Glomerular visceral epithelial cell (primary cell): Measurements from ENCODE around the gene SDC1.

ENCODE experiments used
- DNase-seq: peaks from one replicate; pipeline ENCODE4 v3.0.0-alpha.2; 2016; ENCODE audit errors: extremely low spot score

SDC1 gene

GRCh38 chr2:20184067-20184938, 40.6 kb downstream of the SDC1 start:
- peak; percentile 75 for DNase-seq

- DNase-seq, result no peak
These were observed 41.6 kb downstream of the SDC1 start for GRCh38 chr2:20183373-20183772.

GRCh38 chr2:20182241-20182931, 42.5 kb downstream of the SDC1 start:
- peak; percentile 76 for DNase-seq

DNA sequence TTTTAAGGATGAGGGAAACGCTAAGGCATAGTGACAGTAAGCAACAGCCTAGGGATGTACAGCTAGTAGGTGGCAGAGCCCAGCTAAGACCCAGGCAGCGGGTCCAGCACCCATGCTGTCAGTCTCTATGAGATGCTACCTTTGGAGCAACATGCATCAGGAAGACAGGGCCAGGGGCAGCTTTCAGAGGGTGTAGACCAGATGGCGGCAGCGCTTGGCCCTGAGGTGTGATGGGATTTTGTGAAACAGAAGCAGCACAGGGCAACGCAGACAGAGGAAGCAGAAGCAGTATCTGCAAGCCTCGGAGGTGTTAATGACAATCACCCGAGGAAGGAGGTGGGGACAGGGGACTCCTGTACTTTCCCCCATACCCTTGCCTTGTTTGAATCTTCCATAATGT, 43.2 kb downstream of the SDC1 start:
- DNase-seq, result no peak

DNA sequence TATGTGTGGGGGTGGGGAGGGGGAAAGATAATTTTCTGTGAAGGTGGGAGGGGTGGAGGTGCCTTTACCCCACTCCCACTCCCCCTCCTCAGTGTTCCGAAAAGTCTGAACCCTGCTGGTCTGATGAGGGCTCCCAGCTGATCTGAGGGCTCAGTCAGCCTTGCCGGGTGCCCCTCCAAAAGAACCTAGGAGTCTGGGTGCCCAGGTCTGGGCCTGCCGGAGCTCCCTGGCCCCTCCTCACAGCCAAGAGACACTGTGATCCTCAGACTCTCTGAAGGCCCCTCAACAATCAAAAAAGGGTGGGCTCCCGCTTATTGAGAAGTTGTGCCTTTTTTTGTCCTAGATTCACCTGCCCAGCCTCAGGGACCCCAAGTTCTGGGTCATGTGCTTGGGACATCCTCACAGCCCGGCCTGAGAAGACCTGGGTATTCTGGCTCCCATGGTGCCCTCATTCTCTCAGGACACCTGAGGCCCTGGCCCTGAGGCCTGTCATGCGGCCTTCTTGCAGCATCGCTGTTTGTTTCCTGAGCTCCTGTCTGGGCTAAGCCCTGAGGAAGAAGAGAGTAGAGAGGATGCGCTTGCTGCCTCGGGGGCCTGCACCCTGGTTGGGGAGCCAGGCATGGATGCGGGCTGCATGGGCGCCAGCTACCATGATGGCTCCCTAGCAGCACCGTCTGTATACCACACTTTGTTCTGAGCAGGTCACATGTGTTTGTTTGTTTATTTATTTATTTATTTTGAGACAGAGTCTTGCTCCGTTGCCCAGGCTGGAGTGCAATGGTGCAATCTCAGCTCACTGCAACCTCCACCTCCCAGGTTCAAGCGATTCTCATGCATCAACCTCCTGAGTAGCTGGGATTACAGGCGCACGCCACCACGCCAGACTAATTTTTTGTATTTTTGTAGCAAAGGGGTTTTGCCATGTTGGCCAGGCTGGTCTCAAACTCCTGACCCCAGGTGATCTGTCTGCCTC, 44.0 kb downstream of the SDC1 start:
- no peak for DNase-seq

DNA sequence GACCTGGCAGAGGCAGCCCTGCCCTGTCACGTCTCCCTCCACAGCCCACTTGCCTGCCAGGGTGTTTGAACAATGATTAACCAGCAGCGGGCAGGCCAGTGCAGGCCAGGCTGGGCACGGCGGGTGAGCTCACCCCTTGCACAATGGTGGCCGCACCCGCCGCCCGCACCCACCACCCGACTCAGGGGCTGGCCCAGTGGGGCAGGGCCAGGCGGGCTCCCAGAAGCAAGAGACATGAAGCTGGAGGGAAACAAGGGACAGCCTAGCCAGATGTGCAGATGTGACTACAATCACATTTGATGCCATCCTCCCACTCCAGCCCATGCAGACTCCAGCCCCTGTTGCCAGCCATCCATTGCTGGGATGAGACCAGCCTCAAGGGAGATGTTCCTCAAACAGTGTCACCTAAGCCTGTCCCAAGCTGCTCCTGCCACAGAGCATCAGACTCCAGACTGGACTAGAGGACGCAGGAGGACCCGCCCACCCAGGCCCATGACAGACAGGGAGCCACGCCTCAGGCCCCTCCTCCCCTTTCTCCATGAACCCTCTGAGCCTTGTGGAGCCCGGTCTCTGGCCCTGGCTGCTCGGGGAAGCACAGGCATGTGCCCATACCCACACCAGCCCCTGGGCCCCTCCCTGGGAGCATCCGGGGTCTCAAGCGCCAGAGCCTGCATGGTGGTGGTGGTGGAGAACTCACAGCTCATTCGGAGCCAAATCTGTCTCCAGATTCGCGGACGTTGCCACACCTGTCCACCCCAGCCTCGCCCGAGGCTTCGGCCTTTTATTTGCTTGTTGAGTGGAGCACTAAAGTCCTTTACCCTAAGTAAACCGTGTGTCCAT, 45.0 kb downstream of the SDC1 start:
- DNase-seq, result peak; percentile 94

DNA sequence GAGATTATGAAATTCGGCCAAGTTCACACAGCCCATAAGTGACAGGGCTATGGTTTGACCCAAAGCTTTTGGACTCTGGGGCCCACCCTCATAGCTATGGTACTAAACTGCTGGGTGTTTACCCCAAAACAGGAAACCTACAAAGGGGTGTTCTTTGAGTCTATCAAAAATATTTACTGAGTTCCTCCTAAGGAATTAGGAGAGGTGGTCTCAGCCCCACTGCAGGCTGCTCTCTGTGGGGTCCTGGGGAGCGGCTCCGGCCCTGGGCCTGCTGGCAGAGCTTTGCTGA, 45.5 kb downstream of the SDC1 start:
- DNase-seq, result no peak

GRCh38 chr2:20178666-20179465, 46.1 kb downstream of the SDC1 start:
- no peak for DNase-seq

DNA sequence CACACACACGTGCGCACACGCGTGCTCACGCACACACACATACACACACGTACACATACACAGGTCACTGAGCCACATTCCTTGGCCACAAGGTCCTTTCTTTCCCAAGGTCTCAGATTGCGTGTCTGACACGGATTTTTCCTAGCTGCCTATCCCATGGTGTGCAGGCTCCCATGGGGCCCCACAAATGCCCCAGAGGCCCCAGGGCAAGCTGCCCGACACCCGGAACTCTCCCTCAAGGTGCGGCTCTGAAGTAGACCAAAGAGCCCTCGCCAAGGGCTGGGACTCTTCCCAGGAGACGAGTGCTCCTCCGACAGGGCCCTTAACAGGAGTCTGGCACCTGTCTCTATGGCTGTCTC, 46.7 kb downstream of the SDC1 start:
- no peak for DNase-seq

DNA sequence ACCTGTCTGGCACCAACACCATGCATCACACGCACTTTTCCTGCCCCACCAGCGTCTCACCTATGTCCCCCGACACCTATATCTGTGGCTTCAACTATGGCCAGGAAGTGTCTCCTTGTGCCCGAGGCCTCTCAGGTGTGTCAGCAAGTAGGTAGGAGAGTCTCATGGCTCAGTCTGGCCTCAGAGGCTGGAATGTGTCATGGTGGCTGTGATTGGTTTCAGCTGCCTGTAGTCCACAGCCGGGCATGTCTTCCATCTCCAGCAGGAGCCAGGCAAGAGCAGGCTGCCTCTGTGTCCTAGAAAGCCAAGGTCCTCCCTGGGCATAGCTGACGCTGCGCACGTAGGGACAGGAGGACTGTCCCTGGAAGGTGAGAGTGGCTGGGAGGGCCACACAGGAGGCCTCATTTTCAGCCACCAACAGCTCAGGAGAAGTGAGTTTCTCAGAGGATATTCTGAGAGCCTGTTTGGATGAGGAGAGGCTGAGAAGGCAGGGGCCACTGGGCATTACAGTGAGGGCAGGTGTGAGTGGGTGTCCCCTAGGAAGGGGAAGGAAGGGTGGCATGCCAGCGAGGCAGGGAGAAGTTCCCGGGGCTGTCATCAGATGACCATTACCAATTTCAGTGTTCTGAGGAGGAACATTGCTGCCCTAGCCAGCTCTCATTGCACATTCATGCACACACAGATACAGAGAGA, 47.2 kb downstream of the SDC1 start:
- no peak for DNase-seq

- DNase-seq, result no peak
These were observed 48.2 kb downstream of the SDC1 start for GRCh38 chr2:20176760-20177159.

DNA sequence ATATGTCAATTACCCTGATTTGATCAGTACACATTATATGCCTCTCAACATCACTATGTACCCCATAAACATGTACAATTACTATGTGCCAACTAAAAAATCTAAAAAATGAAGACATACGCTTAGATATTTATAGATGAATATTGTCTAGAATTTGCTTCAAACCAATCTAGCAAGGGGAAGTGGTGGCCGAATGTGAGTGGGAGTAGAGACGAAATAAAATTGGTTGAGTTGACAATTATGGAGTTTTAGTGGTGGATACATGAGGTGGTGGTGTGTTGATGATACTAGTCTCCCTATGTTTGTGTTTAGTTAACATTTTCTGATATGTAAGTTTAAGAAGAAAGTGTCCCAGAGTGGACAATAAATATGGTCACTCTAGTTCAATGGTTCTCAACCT, 49.0 kb downstream of the SDC1 start:
- DNase-seq, result no peak

- DNase-seq, result no peak
These were observed 49.7 kb downstream of the SDC1 start for GRCh38 chr2:20175267-20175666.

GRCh38 chr2:20174410-20174809, 50.5 kb downstream of the SDC1 start:
- no peak for DNase-seq

GRCh38 chr2:20173496-20174402, 51.2 kb downstream of the SDC1 start:
- DNase-seq, result no peak

GRCh38 chr2:20173064-20173463, 51.9 kb downstream of the SDC1 start:
- no peak for DNase-seq

GRCh38 chr2:20172273-20173055, 52.5 kb downstream of the SDC1 start:
- DNase-seq, result no peak

GRCh38 chr2:20171445-20171977, 53.4 kb downstream of the SDC1 start:
- DNase-seq, result no peak
